ENCODE measurements around the gene HFE. TPM values are rescaled to one million over a fixed set of nuclear protein-coding genes. Genes with fewer than 3 reads are reported as not detected.
"Not testable (repeated sequence)": the region's sequence is repeated elsewhere in the genome, so short reads cannot be mapped to it uniquely, and the experiment has no call there.

Gene HFE
- total RNA-seq, 1 donor from 2014 or later = 2.6 TPM

- Mint-ChIP-seq H3K27me3 (no peaks in the 10 kb centered on the region), H3K4me3 (no peak overlapping the region), H3K27ac (no peak overlapping the region), H3K9me3 (no peaks in the 10 kb centered on the region), H3K36me3 (no peaks in the 10 kb centered on the region), H3K4me1 (ENCODE audit: unreplicated experiment) (peaks cover 9% of the 10 kb centered on the region)
- DNase-seq (ENCODE audit: extremely low spot score, unreplicated experiment) = no peak
- TF ChIP-seq, protein P1, sequence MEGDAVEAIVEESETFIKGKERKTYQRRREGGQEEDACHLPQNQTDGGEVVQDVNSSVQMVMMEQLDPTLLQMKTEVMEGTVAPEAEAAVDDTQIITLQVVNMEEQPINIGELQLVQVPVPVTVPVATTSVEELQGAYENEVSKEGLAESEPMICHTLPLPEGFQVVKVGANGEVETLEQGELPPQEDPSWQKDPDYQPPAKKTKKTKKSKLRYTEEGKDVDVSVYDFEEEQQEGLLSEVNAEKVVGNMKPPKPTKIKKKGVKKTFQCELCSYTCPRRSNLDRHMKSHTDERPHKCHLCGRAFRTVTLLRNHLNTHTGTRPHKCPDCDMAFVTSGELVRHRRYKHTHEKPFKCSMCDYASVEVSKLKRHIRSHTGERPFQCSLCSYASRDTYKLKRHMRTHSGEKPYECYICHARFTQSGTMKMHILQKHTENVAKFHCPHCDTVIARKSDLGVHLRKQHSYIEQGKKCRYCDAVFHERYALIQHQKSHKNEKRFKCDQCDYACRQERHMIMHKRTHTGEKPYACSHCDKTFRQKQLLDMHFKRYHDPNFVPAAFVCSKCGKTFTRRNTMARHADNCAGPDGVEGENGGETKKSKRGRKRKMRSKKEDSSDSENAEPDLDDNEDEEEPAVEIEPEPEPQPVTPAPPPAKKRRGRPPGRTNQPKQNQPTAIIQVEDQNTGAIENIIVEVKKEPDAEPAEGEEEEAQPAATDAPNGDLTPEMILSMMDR (conservative IDR thresholded peaks at IDR 0.05) = no peak
These were observed 29.3 kb upstream of the HFE start for GRCh38 chr6:26057899-26058298.

- not testable (repeated sequence) for H3K27ac Mint-ChIP-seq; DNase-seq (ENCODE audit: extremely low spot score, unreplicated experiment); H3K27me3 Mint-ChIP-seq; H3K4me1 Mint-ChIP-seq (ENCODE audit: unreplicated experiment); H3K36me3 Mint-ChIP-seq; H3K4me3 Mint-ChIP-seq; H3K9me3 Mint-ChIP-seq
These were observed 28.7 kb upstream of the HFE start for GRCh38 chr6:26058477-26059033.

GRCh38 chr6:26059941-26060340 lies 27.3 kb upstream of the HFE start:
- peak overlapping the region; percentile 2 for H3K27ac Mint-ChIP-seq
- TF ChIP-seq, protein P1 (conservative IDR thresholded peaks at IDR 0.05) = no peak
- no peaks in the 10 kb centered on the region for H3K9me3 Mint-ChIP-seq

GRCh38 chr6:26064619-26065257 lies 22.5 kb upstream of the HFE start:
- H3K36me3 Mint-ChIP-seq = no peaks in the 10 kb centered on the region
- H3K4me3 Mint-ChIP-seq = peak overlapping the region; percentile 39
- peaks cover 16% of the 10 kb centered on the region for H3K4me1 Mint-ChIP-seq (ENCODE audit: unreplicated experiment)
- TF ChIP-seq, protein P1 (conservative IDR thresholded peaks at IDR 0.05) = peak; percentile 88
- no peaks in the 10 kb centered on the region for H3K9me3 Mint-ChIP-seq
- peak overlapping the region; percentile 77 for H3K27ac Mint-ChIP-seq
- no peaks in the 10 kb centered on the region for H3K27me3 Mint-ChIP-seq
- no peak for DNase-seq (ENCODE audit: extremely low spot score, unreplicated experiment)

More at GRCh38 chr6:26059941-26060340, 27.3 kb upstream of the HFE start:
- Mint-ChIP-seq H3K4me1 (ENCODE audit: unreplicated experiment) (peaks cover 6% of the 10 kb centered on the region), H3K27me3 (no peaks in the 10 kb centered on the region), H3K4me3 (no peak overlapping the region), H3K36me3 (no peaks in the 10 kb centered on the region)
- no peak for DNase-seq (ENCODE audit: extremely low spot score, unreplicated experiment)

DNA sequence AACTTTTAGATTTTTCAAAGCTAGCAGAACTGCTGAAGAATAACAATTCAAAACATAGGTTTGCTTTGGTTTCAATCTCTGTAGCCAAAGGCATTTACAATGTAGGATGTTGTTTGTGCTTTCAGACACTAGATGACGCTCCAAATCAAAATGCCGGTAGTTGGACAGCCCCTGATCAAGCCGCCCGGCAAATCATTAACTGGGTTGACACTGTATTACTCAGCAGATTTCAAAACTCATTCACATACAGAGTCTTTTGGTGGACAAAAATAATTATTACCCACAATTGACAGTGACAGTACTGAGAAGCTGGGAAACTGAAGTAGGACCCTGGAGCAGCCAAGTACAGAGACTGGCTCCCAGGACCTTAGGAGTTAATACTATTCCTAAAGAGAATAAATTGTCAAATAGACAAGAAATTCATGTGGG lies 21.3 kb upstream of the HFE start:
- Mint-ChIP-seq H3K4me1 (ENCODE audit: unreplicated experiment) (peaks cover 16% of the 10 kb centered on the region), H3K4me3 (peak overlapping the region; percentile 43), H3K27me3 (no peaks in the 10 kb centered on the region), H3K36me3 (no peaks in the 10 kb centered on the region), H3K9me3 (no peaks in the 10 kb centered on the region), H3K27ac (peak overlapping the region; percentile 90)
- TF ChIP-seq, protein P1 (conservative IDR thresholded peaks at IDR 0.05) = peak; percentile 88
- DNase-seq (ENCODE audit: extremely low spot score, unreplicated experiment) = no peak

DNA sequence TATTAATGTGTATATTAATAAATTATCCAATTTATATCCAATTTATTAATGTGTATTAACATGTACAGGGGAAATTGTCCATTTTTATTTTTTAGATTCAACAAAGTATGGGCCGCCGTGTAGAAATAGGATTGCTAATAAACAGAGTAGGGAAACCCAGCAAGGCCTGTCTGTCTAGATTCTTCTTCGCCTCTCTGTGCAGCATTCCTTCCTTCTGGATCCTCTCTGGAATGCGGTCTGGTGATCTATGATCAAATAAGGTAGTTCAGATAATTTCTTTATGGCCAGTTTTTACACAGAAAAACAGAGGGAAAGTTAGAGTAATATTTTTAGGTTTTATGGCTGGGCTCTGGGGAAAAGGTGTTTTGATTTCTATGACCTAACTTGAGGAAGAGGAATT lies 19.9 kb upstream of the HFE start:
- H3K27ac Mint-ChIP-seq = peak overlapping the region; percentile 87
- no peaks in the 10 kb centered on the region for H3K36me3 Mint-ChIP-seq
- H3K27me3 Mint-ChIP-seq = no peaks in the 10 kb centered on the region
- H3K4me1 Mint-ChIP-seq (ENCODE audit: unreplicated experiment) = peaks cover 16% of the 10 kb centered on the region
- TF ChIP-seq, protein P1 (conservative IDR thresholded peaks at IDR 0.05) = no peak
- peak overlapping the region; percentile 49 for H3K4me3 Mint-ChIP-seq
- no peaks in the 10 kb centered on the region for H3K9me3 Mint-ChIP-seq
- DNase-seq (ENCODE audit: extremely low spot score, unreplicated experiment) = no peak

Measured in type B pancreatic cell (in vitro differentiated cells).